Peyer's patch (tissue), 4 donors: ENCODE results near the gene ATG7.

ENCODE experiments used
- CTCF ChIP-seq, 6 experiments: fragments of 450-650 bp in 4 of 6; fragments of 200-600 bp in 2 of 6; sonication (generic) in 1 of 6; IDR thresholded peaks; one replicate each; pipeline ENCODE4 v1.5.1; 2017 to 2019; ENCODE audit warnings: antibody characterized with exemption in 6 of 6, mild to moderate bottlenecking in 3 of 6, moderate library complexity in 1 of 6
- POLR2A ChIP-seq, 2 donors: fragments of 450-650 bp; IDR thresholded peaks; one replicate each; pipeline ENCODE4 v1.5.1; 2017; ENCODE audit warnings: antibody characterized with exemption in 2 of 2, mild to moderate bottlenecking in 2 of 2, moderate library complexity in 2 of 2

GRCh38 chr3:11385891-11386290 lies 113.7 kb downstream of the ATG7 start:
- TF ChIP-seq CTCF (IDR thresholded peaks at IDR 0.05) (no peak), POLR2A (IDR thresholded peaks at IDR 0.05) (no peak)
